HG02840 (cell line): ENCODE measurements around the gene BCO2.
"Not testable (repeated sequence)": the region's sequence is repeated elsewhere in the genome, so short reads cannot be mapped to it uniquely, and the experiment has no call there.

Experiments
- ATAC-seq: cut with Tn5 transposase; IDR thresholded peaks from one replicate; pipeline ENCODE4 v1.9.1; 2021; ENCODE audit warnings: mild to moderate bottlenecking, moderate library complexity, moderate number of reproducible peaks; ENCODE audit not compliant: unreplicated experiment, low FRiP score

BCO2 gene

DNA sequence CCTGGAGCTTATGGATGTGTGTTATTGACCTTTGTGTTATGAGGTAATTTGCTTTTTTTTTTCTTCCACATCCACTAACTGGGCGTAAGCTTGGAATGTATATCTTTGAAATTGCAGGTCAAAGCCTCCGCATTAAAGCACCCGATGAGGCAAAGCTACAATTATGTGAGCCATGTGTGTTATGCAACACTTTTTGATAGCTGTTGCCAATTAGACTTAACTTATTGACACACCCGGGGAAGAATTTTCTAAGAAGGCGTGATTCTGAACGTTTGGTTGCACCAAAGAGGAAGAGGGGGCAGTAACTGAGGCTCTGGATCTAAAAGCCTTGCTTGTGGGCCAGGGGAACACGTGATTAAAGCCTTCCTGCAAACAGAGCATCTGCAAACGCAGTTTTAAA, 8.8 kb upstream of the BCO2 start:
- no peak for ATAC-seq

- no peak for ATAC-seq
Observed at GRCh38 chr11:112167145-112167544, 8.2 kb upstream of the BCO2 start, which contains the start of gene TEX12. TEX12 (plus strand) TSS chr11:112167372; CDS start chr11:112169269, 1,897 bp downstream.

- no peak for ATAC-seq
Observed at GRCh38 chr11:112172362-112172994, 2.8 kb upstream of the BCO2 start.

- no peak for ATAC-seq
Observed at GRCh38 chr11:112173152-112173551, 2.2 kb upstream of the BCO2 start.

GRCh38 chr11:112175599-112175952, 264 bp downstream of the BCO2 start:
- no peak for ATAC-seq

DNA sequence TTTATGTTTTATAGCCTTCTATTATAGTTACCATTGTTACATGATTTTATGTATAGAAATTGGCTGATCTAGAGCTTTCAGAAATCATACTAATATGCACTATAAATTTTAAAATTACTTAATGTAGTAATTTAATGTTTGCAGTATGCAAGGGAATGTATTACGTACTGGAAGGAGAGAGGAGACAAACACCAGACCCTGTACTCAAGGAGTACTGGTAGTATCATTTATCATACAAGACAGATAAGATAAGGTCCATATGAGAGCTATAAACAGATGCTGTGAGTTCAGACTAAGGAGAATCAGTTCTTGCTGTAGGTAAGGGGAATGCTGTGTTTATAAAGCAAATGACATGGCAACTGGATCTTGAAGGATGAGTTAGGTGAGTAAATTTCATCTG, 765 bp downstream of the BCO2 start:
- no peak for ATAC-seq

- ATAC-seq, result no peak
Observed at GRCh38 chr11:112177589-112177988, 2.3 kb downstream of the BCO2 start.

GRCh38 chr11:112178428-112178827, 3.1 kb downstream of the BCO2 start:
- ATAC-seq, result no peak

- no peak for ATAC-seq
Observed at GRCh38 chr11:112178936-112179335, 3.6 kb downstream of the BCO2 start.

DNA sequence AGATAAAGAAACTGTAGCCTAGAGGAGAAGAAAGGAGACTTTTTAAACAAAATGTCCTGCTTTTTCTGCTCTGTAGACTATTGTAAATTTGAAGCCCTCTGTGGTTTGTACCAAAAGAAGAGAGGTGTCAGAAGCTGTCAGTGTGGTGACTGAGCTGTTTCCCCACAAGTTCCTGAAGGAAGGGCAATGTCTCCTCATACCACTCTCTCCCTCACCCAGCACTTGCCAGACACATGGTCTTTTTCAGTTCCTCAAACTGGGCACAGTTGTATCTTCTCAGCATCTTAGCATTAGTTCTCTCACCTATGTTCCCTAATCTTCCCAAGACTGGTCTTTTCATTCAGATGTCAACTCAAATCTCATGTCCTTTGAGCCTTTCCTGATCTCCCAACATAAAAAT, 4.3 kb downstream of the BCO2 start:
- no peak for ATAC-seq

GRCh38 chr11:112182867-112183266, 7.6 kb downstream of the BCO2 start:
- ATAC-seq, result no peak

DNA sequence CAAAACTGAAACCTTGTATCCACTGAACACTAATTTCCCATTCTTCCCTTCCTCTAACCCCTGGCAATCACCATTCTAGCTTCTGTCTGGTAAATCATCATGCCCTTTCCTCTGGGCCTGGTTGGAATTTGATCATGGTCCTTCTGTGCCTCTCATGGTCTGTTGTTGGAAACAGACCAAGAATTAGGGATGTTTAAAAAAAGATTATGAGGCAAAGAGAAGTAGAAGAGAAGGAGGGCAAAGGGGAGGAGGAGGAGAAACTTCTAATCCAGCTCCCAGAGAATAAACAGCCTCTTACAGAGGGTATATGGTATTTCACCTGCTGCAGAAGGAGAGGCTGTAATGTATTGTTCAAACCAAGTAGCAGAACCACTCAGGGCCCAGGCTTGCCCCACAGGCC, 10.6 kb downstream of the BCO2 start:
- no peak for ATAC-seq

DNA sequence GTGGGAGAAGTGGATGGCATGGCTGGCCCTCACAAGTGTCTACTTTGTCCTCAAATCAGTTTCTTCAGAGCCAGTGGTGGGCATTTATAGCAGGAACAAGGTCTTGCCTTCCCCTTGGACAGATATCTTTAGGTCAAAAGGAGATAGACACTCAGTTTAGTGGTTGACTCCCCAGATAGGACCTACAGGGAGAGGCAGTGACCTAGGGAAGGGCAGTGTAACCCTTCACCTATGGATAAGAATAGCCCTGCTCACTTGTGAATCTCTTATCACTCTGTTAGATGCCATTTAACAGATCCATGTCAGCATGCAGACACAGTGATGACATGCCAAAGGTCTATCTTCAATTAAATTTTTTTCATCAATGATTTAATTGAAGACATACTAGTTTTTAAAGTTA, 11.0 kb downstream of the BCO2 start:
- ATAC-seq, result no peak

DNA sequence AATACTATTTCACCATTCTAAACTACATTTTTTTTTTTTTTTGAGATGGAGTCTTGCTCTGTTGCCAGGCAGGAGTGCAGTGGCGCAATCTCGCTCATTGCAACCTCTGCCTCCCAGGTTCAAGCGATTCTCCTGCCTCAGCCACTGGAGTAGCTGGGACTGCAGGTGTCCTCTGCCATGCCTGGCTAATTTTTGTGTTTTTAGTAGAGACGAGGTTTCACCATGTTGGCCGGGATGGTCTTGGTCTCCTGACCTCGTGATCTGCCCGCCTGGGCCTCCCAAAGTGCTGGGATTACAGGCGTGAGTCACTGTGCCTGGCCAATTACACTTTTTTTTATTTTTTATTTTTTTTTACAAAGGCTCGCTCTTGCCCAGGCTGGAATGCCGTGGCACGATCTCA, 19.8 kb downstream of the BCO2 start:
- ATAC-seq, result not testable (repeated sequence)

GRCh38 chr11:112195951-112196351, 20.6 kb downstream of the BCO2 start:
- no peak for ATAC-seq

DNA sequence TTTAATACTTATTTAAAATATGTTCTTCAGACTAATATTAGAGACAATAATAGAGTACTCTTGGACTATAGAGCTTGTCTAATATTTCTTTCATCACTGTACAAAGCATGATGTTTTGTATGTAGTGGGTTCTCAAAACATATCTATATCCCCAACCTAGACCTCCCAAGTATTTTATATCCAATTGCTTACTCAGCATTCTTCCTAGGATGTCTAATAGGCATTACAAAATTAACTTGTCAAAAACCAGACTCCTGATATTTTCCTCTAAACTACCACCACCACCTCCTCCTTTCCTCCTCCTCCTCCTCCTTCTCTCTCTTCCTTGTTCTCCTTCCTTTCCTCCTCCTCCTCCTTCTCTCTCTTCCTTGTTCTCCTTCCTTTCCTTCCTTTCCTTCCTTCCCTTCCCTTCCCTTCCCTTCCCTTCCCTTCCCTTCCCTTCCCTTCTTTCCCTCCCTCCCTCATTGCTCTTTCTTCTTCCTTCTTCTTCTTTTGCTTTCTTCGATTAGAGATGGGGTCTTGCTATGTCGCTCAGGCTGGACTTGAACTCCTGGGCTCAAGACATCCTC, 21.3 kb downstream of the BCO2 start:
- ATAC-seq, result no peak

DNA sequence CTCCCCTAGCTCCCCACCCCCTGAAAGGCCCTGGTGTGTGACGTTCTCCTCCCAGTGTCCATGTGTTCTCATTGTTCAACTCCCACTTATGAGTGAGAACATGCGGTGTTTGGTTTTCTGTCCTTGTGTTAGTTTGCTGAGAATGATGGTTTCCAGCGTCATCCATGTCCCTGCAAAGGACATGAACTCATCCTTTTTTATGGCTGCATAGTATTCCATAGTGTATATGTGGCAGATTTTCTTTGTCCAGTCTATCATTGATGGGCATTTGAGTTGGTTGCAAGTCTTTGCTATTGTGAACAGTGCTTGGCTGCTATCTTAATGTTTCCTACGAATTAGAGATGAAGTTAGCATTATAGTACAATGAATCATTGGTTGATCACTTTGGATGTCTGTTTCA, 23.8 kb downstream of the BCO2 start:
- ATAC-seq, result not testable (repeated sequence)

GRCh38 chr11:112200252-112200651, 24.9 kb downstream of the BCO2 start:
- no peak for ATAC-seq

DNA sequence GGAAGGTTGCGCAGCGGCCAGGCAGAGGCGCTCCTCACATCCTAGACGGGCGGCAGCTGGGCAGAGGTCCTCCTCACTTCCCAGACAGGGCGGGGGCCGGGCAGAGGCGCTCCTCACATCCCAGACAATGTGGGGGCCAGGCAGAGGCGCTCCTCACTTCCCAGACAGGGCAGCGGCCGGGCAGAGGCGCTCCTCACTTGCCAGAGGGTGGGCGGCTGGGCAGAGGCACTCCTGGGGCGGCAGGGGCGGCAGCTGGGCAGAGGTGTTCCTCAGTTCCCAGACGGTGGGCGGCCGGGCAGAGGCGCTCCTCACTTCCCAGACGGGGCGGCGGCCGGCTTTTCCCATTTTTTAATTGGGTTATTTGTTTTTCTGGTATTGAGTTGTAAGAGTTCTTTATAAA, 30.8 kb downstream of the BCO2 start:
- ATAC-seq, result no peak

- ATAC-seq, result no peak
Observed at GRCh38 chr11:112210890-112211289, 35.6 kb downstream of the BCO2 start.

- no peak for ATAC-seq
Observed at GRCh38 chr11:112211536-112211935, 36.2 kb downstream of the BCO2 start.

DNA sequence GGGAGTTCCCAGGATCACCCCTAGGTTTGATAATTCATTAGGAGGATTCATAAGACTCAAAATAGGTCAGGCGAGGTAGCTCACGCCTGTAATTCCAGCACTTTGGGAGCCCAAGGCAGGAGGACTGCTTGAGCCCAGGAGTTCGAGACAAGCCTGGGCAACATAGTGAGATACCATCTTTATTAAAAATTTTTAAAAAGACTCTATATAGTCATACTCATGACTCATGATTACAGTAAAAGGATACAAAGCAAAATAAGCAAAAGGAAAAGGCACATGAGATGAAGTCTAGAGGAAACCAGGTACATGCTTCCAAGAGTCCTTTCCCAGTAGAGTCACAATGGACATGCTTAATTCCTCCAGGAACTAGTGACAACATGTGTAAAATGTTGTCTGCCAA, 37.0 kb downstream of the BCO2 start:
- no peak for ATAC-seq

DNA sequence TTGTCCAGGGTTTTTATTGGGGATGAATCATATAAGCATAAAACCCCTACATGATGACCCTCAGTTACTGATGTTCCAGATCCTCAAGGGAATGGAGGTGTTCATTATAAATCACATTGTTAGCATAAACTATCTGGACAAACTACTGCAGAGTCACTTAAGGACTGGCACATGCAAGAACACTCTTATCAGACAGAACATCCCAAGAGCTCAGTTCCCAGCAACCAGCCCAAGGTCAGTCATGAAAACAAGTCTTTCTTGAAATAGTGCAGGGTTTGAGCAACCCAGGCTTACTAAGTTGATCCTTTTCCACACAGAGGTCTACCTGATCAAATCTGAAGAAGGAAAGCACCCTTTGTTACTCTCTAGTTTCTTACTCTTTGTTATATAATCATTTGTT, 37.4 kb downstream of the BCO2 start:
- ATAC-seq, result no peak
